ENCODE measurements around the gene IGDCC3.

DNA sequence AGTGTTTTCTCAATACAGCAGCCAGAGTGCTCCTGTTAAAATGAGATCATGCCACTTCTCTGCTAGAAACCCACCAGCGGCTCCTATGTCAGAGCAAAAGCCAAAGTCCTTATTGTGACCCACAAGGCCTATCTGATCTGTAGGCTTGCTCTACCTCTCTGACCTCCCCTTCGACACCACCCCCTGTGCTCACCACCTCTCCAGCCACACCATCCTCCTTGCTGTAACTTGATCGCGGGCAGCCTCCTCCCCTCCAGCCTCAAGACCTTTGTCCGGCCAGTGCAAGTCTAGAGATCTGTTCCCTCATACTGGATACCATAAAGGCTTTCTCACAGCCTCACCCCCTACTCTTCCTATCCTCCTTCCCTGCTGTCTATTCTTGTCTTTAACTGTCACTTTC lies 46.9 kb upstream of the IGDCC3 start:
- no peak for TF ChIP-seq POLR2AphosphoS5 (IDR thresholded peaks at IDR 0.05)
- TF ChIP-seq, protein P1, sequence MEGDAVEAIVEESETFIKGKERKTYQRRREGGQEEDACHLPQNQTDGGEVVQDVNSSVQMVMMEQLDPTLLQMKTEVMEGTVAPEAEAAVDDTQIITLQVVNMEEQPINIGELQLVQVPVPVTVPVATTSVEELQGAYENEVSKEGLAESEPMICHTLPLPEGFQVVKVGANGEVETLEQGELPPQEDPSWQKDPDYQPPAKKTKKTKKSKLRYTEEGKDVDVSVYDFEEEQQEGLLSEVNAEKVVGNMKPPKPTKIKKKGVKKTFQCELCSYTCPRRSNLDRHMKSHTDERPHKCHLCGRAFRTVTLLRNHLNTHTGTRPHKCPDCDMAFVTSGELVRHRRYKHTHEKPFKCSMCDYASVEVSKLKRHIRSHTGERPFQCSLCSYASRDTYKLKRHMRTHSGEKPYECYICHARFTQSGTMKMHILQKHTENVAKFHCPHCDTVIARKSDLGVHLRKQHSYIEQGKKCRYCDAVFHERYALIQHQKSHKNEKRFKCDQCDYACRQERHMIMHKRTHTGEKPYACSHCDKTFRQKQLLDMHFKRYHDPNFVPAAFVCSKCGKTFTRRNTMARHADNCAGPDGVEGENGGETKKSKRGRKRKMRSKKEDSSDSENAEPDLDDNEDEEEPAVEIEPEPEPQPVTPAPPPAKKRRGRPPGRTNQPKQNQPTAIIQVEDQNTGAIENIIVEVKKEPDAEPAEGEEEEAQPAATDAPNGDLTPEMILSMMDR (IDR thresholded peaks at IDR 0.05): no peak
- TF ChIP-seq EP300 (IDR thresholded peaks at IDR 0.05): no peak
- no peak for TF ChIP-seq POLR2A (IDR thresholded peaks at IDR 0.05)

Measured in upper lobe of left lung (tissue), 4 donors.